Right atrium auricular region (tissue), 2 donors: ENCODE data around the gene FMNL2. TPM values are rescaled to one million over a fixed set of nuclear protein-coding genes. Genes with fewer than 3 reads are reported as not detected.

Source experiments
- DNase-seq: peaks from one replicate; pipeline ENCODE4 v3.0.0-alpha.2; 2019; ENCODE audit warnings: low spot score
- H3K27ac ChIP-seq, 2 donors: fragments of 200-600 bp; sonication (generic); 1 replicate in 1 of 2; 2 replicates in 1 of 2; pipeline ENCODE4 v1.5.1; 2016 to 2019
- H3K27me3 ChIP-seq, 2 donors: fragments of 200-600 bp; sonication (generic); one replicate each; pipeline versions ENCODE4 v1.5.1 to v1.6.0; 2017 to 2019
- H3K36me3 ChIP-seq: fragments of 200-600 bp; sonication (generic); one replicate; pipeline ENCODE4 v1.5.1; 2016
- H3K4me1 ChIP-seq, 2 donors: fragments of 200-600 bp; sonication (generic); one replicate each; pipeline versions ENCODE4 v1.5.1 to v1.6.0; 2017 to 2019
- H3K4me3 ChIP-seq, 2 donors: fragments of 200-600 bp; sonication (generic); 1 replicate in 1 of 2; 2 replicates in 1 of 2; pipeline ENCODE4 v1.5.1; 2017 to 2019; ENCODE audit warnings: mild to moderate bottlenecking in 1 of 2, moderate library complexity in 1 of 2
- H3K9me3 ChIP-seq, 2 donors: fragments of 200-600 bp; sonication (generic); one replicate each; pipeline ENCODE4 v1.5.1; 2019
- CTCF ChIP-seq, 2 donors: fragments of 200-600 bp; sonication (generic); IDR thresholded peaks; one replicate each; pipeline ENCODE4 v1.5.1; 2019; ENCODE audit warnings: antibody characterized with exemption in 2 of 2
- total RNA-seq, 2 donors: library from RNA; depleted of rRNA; stranded (reverse); fragments of >200 nt; gene quantifications; one replicate each; pipeline ENCODE4 v1.1.0, GENCODE V29; 2016

Gene FMNL2
- total RNA-seq, 2 donors from 2014 or later: 6.0 to 11.5 TPM

- H3K9me3 ChIP-seq: no peaks in the 10 kb centered on the region
- no peaks in the 10 kb centered on the region for H3K4me1 ChIP-seq
- no peak for TF ChIP-seq CTCF (IDR thresholded peaks at IDR 0.05)
- no peak overlapping the region for H3K27ac ChIP-seq
- H3K36me3 ChIP-seq: peaks cover 6% of the 10 kb centered on the region
- no peak for DNase-seq
- H3K27me3 ChIP-seq: no peaks in the 10 kb centered on the region
- H3K4me3 ChIP-seq: no peak overlapping the region
These were observed 211.4 kb downstream of the FMNL2 start for GRCh38 chr2:152546230-152546837.

GRCh38 chr2:152548111-152548875 lies 213.3 kb downstream of the FMNL2 start:
- no peaks in the 10 kb centered on the region for H3K4me1 ChIP-seq
- H3K27me3 ChIP-seq: no peaks in the 10 kb centered on the region
- no peak for DNase-seq
- no peak overlapping the region for H3K4me3 ChIP-seq
- no peaks in the 10 kb centered on the region for H3K9me3 ChIP-seq
- TF ChIP-seq CTCF (IDR thresholded peaks at IDR 0.05): no peak
- H3K36me3 ChIP-seq: peaks cover 6% of the 10 kb centered on the region
- no peak overlapping the region for H3K27ac ChIP-seq

- no peak for TF ChIP-seq CTCF (IDR thresholded peaks at IDR 0.05)
- Histone ChIP-seq H3K27ac (no peak overlapping the region), H3K36me3 (peaks cover 2% of the 10 kb centered on the region)
These were observed 214.0 kb downstream of the FMNL2 start for GRCh38 chr2:152548996-152549395.

GRCh38 chr2:152549423-152549822 lies 214.4 kb downstream of the FMNL2 start:
- no peaks in the 10 kb centered on the region for H3K36me3 ChIP-seq
- no peak overlapping the region for H3K27ac ChIP-seq
- no peak for DNase-seq
- H3K4me3 ChIP-seq: no peak overlapping the region
- H3K27me3 ChIP-seq: no peaks in the 10 kb centered on the region
- H3K9me3 ChIP-seq: no peaks in the 10 kb centered on the region
- TF ChIP-seq CTCF (IDR thresholded peaks at IDR 0.05): no peak
- H3K4me1 ChIP-seq: no peaks in the 10 kb centered on the region

More at GRCh38 chr2:152548996-152549395, 214.0 kb downstream of the FMNL2 start:
- H3K4me1 ChIP-seq: no peaks in the 10 kb centered on the region
- H3K4me3 ChIP-seq: no peak overlapping the region
- DNase-seq: no peak
- H3K27me3 ChIP-seq: no peaks in the 10 kb centered on the region
- H3K9me3 ChIP-seq: no peaks in the 10 kb centered on the region

- Histone ChIP-seq H3K27ac (no peak overlapping the region), H3K27me3 (no peaks in the 10 kb centered on the region), H3K4me1 (no peaks in the 10 kb centered on the region), H3K4me3 (no peak overlapping the region), H3K36me3 (no peaks in the 10 kb centered on the region), H3K9me3 (no peaks in the 10 kb centered on the region)
- DNase-seq: no peak
- TF ChIP-seq CTCF (IDR thresholded peaks at IDR 0.05): no peak
These were observed 215.4 kb downstream of the FMNL2 start for GRCh38 chr2:152550386-152550785.
